ENCODE measurements around the gene CALB2. TPM values are rescaled to one million over a fixed set of nuclear protein-coding genes. Genes with fewer than 3 reads are reported as not detected.

CALB2 gene
- total and polyA plus RNA-seq, 2 of the 13 experiments (the other 11 are each of a cell fraction or from before 2014, with no cell fraction given) = 0.37 to 0.40 TPM

DNA sequence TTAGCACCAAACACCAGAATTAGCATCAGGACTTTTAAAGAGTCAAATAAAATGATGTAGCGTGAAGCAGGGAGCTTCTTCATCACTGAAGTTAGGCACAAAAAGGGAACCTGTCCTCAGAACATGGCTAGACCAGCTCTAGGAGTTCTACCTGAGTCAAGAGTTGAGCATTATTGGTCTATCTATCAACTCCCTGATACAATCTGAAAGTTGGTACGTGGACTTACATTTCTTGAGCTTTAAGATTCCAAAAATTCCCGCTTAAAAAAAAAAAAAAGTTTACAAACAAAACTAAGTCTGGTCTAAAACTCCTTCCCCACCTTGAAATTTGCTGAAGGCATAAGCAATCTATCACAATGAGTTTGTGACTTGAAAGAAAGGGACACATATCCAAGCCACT is 71.1 kb downstream of the CALB2 start (continued):
- no peak for TF ChIP-seq PPARG (CRISPR knock-in tag; conservative IDR thresholded peaks at IDR 0.05)
- no peak for TF ChIP-seq NAIF1 (CRISPR knock-in tag; IDR thresholded peaks at IDR 0.05; ENCODE audit: borderline replicate concordance)
- TF ChIP-seq, protein P1, sequence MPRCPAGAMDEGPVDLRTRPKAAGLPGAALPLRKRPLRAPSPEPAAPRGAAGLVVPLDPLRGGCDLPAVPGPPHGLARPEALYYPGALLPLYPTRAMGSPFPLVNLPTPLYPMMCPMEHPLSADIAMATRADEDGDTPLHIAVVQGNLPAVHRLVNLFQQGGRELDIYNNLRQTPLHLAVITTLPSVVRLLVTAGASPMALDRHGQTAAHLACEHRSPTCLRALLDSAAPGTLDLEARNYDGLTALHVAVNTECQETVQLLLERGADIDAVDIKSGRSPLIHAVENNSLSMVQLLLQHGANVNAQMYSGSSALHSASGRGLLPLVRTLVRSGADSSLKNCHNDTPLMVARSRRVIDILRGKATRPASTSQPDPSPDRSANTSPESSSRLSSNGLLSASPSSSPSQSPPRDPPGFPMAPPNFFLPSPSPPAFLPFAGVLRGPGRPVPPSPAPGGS (CRISPR knock-in tag; IDR thresholded peaks at IDR 0.05) = no peak
- no peak for TF ChIP-seq SMC3 (IDR thresholded peaks at IDR 0.05; ENCODE audit: low read length)
- no peak for TF ChIP-seq KDM1A (CRISPR knock-in tag; IDR thresholded peaks at IDR 0.05)
- no peak for TF ChIP-seq ZNF136 (CRISPR knock-in tag; IDR thresholded peaks at IDR 0.05; ENCODE audit: low read depth)

DNA sequence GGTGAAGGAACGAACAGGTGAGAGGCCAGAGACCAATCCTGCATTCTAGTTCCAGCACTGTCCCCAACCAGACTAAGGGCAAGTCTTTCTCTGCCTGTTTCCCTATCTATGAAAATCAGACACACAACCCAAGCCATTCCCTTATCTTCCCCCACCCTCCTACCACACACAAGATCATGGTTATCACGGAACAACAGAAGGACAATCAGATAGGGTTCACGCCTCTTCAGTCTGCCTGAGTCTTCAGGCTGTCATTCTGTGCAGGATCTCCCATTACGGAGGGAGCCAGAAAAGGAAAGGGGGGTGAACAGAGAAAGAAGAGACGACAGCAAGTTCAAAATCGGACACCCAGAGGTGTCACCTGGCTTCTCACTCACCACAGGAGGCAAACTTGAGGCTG is 72.2 kb downstream of the CALB2 start:
- ChIA-PET POLR2A (no interaction called here), CTCF (ENCODE audit: low intra/inter-chr PET ratio, low total read pairs) (no interaction called here)
- Histone ChIP-seq H3K4me1 (ENCODE audit: insufficient read depth, low read length) (peaks cover 20% of the 10 kb centered on the region), H3K79me2 (ENCODE audit: insufficient read depth, low read length) (no peaks in the 10 kb centered on the region), H3K27me3 (ENCODE audit: control insufficient read depth in 1 of 2, insufficient read depth in 2 of 2, low read length in 2 of 2) (peaks cover 9 to 41% of the 10 kb centered on the region in 2 experiments), H3K4me3 (replicated peaks in 1 of 3; ENCODE audit: insufficient read depth in 1 of 3, low read depth in 2 of 3, low read length in 3 of 3) (no peak overlapping the region), H3K9ac (ENCODE audit: insufficient read depth, low read depth, low read length) (no peak overlapping the region), H4K20me1 (ENCODE audit: insufficient read depth, low read length) (no peaks in the 10 kb centered on the region), H3K9me3 (ENCODE audit: low read length) (no peaks in the 10 kb centered on the region), H3K4me2 (ENCODE audit: low read depth, low read length) (no peak overlapping the region), H2AFZ (ENCODE audit: low read length) (no peak overlapping the region), H3K36me3 (replicated peaks in 1 of 2; ENCODE audit: control insufficient read depth in 1 of 2, insufficient read depth in 2 of 2, low read length in 2 of 2) (no peaks in the 10 kb centered on the region), H3K27ac (ENCODE audit: extremely low read length, insufficient read depth, low read length) (no peak overlapping the region)
- FAIRE-seq (no peak), DNase-seq (ENCODE audit: low spot score) (no peak), ATAC-seq (no peak)
- 24% methylated on average over 6 of the region's 6 CpGs for WGBS (ENCODE audit: low lambda C conversion rate)
- intact Hi-C loops (cut with micrococcal nuclease; ENCODE audit: unreplicated experiment) (no loop called here), in situ Hi-C loops (cut with HindIII; ENCODE audit: extremely low pct_ligation_motif_present, low pct_unique_long_range_greater_than_20kb) (no loop called here)
- BruUV-seq (replicated peaks) = no TSS peak
- TF ChIP-seq ZNF484 (CRISPR knock-in tag; IDR thresholded peaks at IDR 0.05; ENCODE audit: borderline replicate concordance, low read depth) (no peak), SMC3 (IDR thresholded peaks at IDR 0.05; ENCODE audit: low read length) (no peak), PAWR (CRISPR knock-in tag; IDR thresholded peaks at IDR 0.05; ENCODE audit: borderline replicate concordance) (no peak), TAF15 (IDR thresholded peaks at IDR 0.05; ENCODE audit: low read depth, low read length, poor library complexity, severe bottlenecking) (no peak), ZBTB42 (CRISPR knock-in tag; IDR thresholded peaks at IDR 0.05) (no peak), FOXK2 (IDR thresholded peaks at IDR 0.05) (no peak), ZNF138 (CRISPR knock-in tag; IDR thresholded peaks at IDR 0.05; ENCODE audit: low read depth) (no peak), SIX1 (CRISPR knock-in tag; IDR thresholded peaks at IDR 0.05; ENCODE audit: borderline replicate concordance) (no peak), MTA3 (CRISPR knock-in tag; IDR thresholded peaks at IDR 0.05) (no peak), ZNF20 (CRISPR knock-in tag; IDR thresholded peaks at IDR 0.05) (no peak), NONO (IDR thresholded peaks at IDR 0.05) (no peak), NONO (CRISPR knock-in tag; conservative IDR thresholded peaks at IDR 0.05) (no peak)
- TF ChIP-seq, protein P2, sequence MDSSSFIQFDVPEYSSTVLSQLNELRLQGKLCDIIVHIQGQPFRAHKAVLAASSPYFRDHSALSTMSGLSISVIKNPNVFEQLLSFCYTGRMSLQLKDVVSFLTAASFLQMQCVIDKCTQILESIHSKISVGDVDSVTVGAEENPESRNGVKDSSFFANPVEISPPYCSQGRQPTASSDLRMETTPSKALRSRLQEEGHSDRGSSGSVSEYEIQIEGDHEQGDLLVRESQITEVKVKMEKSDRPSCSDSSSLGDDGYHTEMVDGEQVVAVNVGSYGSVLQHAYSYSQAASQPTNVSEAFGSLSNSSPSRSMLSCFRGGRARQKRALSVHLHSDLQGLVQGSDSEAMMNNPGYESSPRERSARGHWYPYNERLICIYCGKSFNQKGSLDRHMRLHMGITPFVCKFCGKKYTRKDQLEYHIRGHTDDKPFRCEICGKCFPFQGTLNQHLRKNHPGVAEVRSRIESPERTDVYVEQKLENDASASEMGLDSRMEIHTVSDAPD (CRISPR knock-in tag; IDR thresholded peaks at IDR 0.05) = no peak
- TF ChIP-seq, protein P3, sequence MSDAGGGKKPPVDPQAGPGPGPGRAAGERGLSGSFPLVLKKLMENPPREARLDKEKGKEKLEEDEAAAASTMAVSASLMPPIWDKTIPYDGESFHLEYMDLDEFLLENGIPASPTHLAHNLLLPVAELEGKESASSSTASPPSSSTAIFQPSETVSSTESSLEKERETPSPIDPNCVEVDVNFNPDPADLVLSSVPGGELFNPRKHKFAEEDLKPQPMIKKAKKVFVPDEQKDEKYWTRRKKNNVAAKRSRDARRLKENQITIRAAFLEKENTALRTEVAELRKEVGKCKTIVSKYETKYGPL (CRISPR knock-in tag; IDR thresholded peaks at IDR 0.05) = no peak
- TF ChIP-seq, protein P4, sequence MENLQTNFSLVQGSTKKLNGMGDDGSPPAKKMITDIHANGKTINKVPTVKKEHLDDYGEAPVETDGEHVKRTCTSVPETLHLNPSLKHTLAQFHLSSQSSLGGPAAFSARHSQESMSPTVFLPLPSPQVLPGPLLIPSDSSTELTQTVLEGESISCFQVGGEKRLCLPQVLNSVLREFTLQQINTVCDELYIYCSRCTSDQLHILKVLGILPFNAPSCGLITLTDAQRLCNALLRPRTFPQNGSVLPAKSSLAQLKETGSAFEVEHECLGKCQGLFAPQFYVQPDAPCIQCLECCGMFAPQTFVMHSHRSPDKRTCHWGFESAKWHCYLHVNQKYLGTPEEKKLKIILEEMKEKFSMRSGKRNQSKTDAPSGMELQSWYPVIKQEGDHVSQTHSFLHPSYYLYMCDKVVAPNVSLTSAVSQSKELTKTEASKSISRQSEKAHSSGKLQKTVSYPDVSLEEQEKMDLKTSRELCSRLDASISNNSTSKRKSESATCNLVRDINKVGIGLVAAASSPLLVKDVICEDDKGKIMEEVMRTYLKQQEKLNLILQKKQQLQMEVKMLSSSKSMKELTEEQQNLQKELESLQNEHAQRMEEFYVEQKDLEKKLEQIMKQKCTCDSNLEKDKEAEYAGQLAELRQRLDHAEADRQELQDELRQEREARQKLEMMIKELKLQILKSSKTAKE (CRISPR knock-in tag; IDR thresholded peaks at IDR 0.05; ENCODE audit: borderline replicate concordance) = no peak
